Activated gamma-delta T cell treated with anti-CD3 and anti-CD28 coated beads, Interleukin-2, amount 50 U/mL, for 16 hours (primary cell): ENCODE measurements around the gene NQO1.
"Not testable (repeated sequence)": the region's sequence is repeated elsewhere in the genome, so short reads cannot be mapped to it uniquely, and the experiment has no call there.

ENCODE experiments used
- DNase-seq: peaks from one replicate; pipeline ENCODE4 v3.0.0-alpha.2; 2020; ENCODE audit warnings: low read depth

NQO1 gene

GRCh38 chr16:69726313-69727060, at the start of gene NQO1:
Gene NQO1, minus strand, starts transcription at chr16:69726560. Its CDS starts 121 bp downstream, at chr16:69726439.
- peak; percentile 78 for DNase-seq

GRCh38 chr16:69775563-69775962, 49.2 kb upstream of the NQO1 start:
- DNase-seq: no peak

DNA sequence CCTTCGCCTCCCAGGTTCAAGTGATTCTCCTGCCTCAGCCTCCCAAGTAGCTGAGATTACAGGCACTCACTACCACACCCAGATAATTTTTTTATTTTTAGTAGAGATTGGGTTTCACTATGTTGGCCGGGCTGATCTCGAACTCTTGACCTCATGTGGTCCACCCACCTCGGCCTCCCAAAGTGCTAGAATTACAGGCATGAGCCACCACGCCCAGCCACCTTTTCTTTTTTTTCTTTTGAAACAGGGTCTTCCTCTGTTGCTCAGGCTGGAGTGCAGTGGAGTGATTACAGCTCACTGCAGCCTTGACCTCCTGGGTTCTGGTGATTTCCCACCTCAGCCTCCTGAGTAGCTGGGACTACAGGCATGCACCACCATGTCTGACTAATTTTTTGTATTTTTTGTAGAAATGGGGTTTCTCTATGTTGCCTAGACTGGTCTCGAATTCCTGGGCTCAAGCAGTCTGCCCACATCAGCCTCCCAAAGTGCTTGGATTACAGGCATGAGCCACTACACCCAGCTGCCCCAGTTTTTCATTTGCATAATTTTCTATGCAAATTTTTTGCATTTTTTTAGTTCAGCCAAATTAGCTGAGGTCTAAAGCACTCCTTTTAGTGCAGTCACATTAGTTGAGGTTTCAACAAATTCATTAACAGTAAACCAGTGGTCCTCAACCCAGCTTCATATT, 47.0 kb upstream of the NQO1 start:
- no peak for DNase-seq

- no peak for DNase-seq
Observed at GRCh38 chr16:69771651-69771967, 45.2 kb upstream of the NQO1 start.

DNA sequence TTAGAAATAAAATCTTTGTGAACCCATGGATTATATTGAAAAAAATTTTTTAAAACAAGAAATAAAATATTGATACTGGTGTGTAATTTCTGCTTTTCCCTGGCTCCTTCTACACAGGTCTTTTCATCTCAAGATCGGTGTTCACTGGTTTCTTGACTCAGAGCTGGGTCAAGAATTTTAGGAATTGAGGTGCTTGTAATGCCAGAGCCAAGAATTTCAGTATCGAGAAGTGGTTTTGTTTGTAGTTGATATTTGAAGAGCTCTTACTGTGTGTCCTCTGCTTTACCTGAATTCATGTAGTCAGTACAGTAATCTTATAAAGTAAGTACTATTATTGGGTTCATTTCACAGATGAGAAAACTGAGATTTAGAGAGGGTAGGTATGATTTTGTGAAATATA, 43.0 kb upstream of the NQO1 start:
- no peak for DNase-seq

GRCh38 chr16:69768666-69769065, 42.3 kb upstream of the NQO1 start:
- no peak for DNase-seq

GRCh38 chr16:69767459-69768229, 41.3 kb upstream of the NQO1 start:
- no peak for DNase-seq

DNA sequence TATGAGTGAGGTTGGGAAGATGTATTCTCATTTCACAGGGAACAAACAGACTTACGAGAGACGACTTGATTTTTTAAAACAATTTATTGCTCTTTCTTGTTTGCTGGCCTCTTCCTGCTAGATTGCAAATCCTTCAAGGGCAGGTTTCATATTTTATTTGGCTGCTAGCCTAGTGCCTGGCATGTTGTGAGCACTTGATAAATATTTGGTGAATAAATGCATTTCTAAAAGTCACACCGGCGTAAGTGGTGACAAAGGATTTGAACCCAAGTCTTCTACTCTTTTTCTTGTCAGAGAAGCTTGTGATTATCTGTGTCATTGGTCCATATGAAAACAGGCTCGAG, 37.2 kb upstream of the NQO1 start:
- no peak for DNase-seq

DNA sequence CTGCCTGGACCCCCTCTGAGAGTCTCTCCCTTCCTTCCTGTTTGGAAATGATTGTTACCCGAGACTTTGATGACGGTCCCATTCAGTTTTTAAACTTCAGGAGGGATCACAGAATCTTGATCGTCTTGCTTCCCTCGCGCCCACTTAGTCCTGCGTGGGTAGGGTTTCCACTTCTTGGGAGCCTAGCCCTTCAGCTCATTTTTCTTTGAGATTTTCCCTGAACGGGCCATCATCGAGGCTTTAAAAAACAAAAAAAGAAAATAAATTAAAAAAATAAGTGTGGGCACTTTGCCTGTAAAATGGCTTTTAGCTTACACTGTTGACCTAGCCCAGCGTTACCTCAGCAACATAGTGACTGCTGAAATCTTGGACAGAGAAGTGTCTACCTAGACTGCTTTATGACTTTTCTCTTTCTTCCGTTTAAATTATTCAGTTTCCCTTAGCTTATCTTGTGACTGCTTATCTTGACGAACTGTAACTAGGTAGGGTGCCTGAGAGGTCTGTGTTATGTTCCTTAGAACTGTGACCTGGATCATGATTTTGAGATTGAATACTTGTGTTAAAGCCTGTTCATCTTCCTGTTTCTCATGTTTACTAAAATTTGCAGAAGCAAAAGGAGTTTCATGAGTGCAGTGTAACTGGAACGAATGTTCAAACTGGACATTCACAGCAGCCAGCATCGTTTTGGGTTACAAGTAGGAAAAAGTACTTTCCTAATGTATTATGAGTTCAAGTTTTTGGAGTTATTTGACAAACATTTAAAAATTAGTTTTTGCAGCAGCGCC, 36.6 kb upstream of the NQO1 start:
- no peak for DNase-seq

DNA sequence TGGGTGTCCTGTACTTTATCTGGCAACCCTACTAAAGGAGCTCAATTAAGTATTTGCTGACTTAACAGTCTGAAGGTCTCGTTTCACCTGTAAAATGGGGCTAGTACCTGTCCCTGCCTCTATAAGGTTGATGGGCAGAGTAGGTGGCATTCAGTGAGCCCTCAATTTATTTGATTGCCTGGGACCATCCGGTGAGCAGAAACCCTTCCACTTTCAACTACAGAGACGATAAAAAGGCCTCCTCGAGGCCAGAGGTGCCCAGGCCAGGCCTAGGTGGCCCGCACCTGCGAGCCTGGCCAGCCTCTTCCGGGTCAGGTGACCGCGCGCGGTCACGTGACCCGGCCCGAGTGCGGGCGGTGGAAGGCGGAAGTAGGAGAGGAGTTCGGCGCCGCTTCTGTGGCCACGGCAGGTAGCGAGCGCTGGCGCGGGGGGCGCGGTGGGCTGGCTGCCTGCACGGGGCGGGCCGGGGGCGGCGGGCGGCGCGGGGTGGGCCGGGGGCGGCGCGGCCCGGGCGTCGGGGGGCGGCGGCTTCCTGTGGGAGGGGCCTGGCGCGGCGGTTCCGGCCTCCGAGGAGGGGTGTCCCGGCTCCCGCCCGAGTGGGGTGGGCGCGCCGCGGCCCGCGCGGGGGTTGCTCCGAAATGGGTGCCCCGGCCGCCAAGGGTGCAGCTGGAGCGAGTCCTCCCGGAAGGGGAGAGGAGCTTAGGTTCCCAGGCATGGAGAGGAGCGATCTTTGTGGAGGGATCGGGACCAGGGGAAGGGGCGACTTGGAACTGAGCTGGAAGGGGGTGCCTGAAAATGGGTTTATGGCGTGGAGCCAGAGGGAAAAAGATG, 35.8 kb upstream of the NQO1 start, which contains the start of gene WWP2:
Gene WWP2, plus strand, starts transcription at position 350 of the 831 bp plus-strand sequence. CDS start 24,679 bp downstream, outside the sequence.
- DNase-seq: peak; percentile 63

DNA sequence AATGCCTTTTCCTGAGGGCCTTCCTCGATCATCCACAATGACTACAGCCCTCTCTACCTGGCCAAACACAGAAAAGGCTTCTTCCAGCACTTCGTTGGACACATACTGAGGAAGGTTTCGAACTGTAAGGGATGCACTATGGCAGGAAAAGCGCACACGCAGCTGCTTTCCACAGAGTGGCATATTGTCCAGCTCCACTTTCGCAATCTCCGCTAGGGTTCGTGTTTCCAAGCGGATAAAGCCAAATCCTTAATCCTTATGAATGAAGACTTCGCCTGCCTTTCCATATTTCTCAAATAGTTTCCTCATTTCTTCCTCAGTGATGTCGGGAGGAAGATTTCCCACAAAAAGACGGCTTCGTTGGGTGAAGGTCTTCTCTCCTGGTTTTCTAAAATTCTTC, 31.0 kb upstream of the NQO1 start:
- DNase-seq: not testable (repeated sequence)

- no peak for DNase-seq
Observed at GRCh38 chr16:69756705-69757104, 30.3 kb upstream of the NQO1 start.

- peak; percentile 95 for DNase-seq
Observed at GRCh38 chr16:69754469-69755310, 28.3 kb upstream of the NQO1 start, which contains the start of gene NOB1. Gene NOB1, minus strand, starts transcription at chr16:69754926. Its CDS starts 16 bp downstream, at chr16:69754910.

DNA sequence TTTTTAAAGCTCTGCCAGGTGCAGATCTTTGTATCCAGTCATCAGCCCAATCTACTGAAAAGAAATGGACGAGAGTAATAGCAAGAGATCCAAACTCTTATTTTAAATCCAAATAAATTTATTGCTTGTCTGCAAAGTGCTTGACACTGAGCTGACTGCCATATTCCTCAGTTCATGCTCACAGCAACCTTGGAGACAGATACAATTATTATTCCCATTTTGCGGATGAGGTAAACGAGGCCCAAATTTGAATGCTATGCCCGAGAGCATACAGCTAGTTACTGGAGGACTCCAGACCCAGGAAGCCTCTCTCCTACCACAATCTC, 27.7 kb upstream of the NQO1 start:
- no peak for DNase-seq

- DNase-seq: no peak
Observed at GRCh38 chr16:69748694-69749345, 22.5 kb upstream of the NQO1 start.

DNA sequence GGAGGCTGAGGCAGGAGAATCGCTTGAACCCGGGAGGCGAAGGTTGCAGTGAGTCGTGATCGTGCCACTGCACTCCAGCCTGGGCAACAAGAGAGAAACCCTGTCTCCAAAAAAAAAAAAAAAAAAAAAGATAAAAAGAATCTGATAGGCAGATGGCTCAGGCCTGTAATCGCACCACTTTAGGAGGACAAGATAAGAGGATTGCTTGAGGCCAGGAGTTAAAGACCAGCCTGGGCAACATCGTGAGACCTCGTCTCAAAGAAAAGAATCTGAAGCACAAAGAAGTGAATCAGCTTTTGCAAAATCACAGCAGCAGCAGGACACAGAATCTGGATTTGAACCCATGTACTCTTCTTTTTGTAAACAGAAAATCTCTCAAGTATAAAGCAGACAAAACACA, 20.8 kb upstream of the NQO1 start:
- no peak for DNase-seq

DNA sequence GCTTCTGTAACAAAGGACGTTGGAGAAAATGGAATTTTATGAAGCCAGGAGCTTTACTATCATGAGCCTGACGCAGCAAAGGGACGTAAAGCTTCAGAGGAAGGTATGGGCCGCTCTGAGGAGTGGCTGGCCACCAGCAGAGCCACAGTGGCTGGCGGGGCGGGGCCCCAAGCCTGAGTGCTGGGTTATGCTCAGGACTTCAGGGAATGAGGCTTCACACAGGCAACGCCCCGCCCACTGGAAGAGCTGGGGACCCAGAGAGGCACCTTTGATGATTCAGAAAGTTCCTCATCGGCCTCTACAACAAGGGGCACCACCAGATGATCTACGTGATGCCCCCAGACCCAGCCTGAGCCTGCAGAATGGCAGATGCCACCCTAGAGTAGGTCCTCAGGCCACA, 19.6 kb upstream of the NQO1 start:
- no peak for DNase-seq

GRCh38 chr16:69745232-69745612, 18.9 kb upstream of the NQO1 start:
- no peak for DNase-seq

- no peak for DNase-seq
Observed at GRCh38 chr16:69744363-69745231, 18.2 kb upstream of the NQO1 start.
